Right ventricle myocardium superior (tissue), 1 donor: Measurements from ENCODE around the gene CLGN. TPM values are rescaled to one million over a fixed set of nuclear protein-coding genes. Genes with fewer than 3 reads are reported as not detected.
"Not testable (repeated sequence)": the region's sequence is repeated elsewhere in the genome, so short reads cannot be mapped to it uniquely, and the experiment has no call there.

Source experiments
- ATAC-seq: fragments of 200-7000 bp; cut with Tn5 transposase; one replicate; pipeline ENCODE4 v1.9.1; 2020; ENCODE audit warnings: mild to moderate bottlenecking; ENCODE audit not compliant: poor library complexity
- DNase-seq: peaks from one replicate; pipeline ENCODE4 v3.0.0-alpha.2; 2020
- intact Hi-C: fragments of 100-400 bp; cut with DNase I; formaldehyde crosslinking; loops from one replicate; pipeline ENCODE4 v1.11.2; 2022
- long read RNA-seq: library from polyadenylated mRNA; unstranded; transcript quantifications from one replicate; pipeline ENCODE4 v2.0.0, GENCODE V29; 2021
- total RNA-seq: library from RNA; stranded (reverse); fragmentation: NEBNext Ultra II Directional; extraction: Animal tissue kit (Norgen Biotek cat#: 25700); gene quantifications from one replicate; pipeline ENCODE4 v1.2.1, GENCODE V29; 2021
- donor health status: DM: no; HTN: yes; CAD: no; lungs with severe emphysema.

Gene CLGN, protein sequence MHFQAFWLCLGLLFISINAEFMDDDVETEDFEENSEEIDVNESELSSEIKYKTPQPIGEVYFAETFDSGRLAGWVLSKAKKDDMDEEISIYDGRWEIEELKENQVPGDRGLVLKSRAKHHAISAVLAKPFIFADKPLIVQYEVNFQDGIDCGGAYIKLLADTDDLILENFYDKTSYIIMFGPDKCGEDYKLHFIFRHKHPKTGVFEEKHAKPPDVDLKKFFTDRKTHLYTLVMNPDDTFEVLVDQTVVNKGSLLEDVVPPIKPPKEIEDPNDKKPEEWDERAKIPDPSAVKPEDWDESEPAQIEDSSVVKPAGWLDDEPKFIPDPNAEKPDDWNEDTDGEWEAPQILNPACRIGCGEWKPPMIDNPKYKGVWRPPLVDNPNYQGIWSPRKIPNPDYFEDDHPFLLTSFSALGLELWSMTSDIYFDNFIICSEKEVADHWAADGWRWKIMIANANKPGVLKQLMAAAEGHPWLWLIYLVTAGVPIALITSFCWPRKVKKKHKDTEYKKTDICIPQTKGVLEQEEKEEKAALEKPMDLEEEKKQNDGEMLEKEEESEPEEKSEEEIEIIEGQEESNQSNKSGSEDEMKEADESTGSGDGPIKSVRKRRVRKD
- total RNA-seq: 77.8 TPM
- long read RNA-seq, transcript CLGN-201 (15 exons, 3,043 nt): major isoform, 249 of 270 reads
- long read RNA-seq, partial matches to known transcripts: 6 of 270 reads
- long read RNA-seq, other reads (novel, unspliced or antisense): 12 of 270 reads

DNA sequence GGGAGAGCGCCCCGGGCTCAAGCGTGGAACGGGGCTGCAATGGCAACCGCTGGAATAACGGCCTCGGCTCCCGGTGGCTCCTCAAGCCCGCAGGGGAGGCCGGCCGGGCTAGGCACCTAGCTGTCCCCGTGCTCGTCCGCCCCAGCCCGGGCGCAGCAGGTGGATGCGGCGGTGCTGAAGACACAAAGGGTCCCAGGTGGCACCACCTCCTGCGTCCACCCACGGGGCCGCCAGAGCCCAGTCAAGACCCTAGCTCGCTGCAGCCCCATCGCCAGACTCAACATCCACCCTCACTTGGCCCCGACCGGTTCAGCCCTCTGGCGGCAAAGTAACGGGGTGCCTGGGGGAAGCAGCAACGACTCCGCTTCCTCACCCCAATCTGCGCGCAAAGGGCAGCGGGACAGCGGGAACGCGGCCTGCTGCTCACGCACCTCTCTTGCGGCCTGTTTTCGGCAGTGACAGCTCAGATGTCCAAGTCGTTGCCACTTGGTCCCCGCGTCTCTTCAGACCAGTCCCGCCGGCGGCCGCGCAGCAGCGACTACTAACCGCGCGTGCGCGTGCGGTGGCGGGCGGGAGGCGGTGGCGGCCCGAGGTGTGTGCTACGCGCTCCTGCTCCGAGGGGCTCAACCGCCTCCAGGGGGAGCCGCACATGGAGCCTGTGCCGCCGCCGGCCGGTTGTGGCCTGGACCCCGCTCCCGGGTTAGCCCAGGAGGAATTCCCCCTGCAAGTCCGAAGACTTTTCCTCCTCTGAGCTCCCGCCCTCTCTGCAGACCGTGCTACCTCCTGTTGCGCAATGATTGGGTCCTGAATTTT, at the start of gene CLGN:
CLGN (minus strand) TSS at position 543 of the 813 bp plus-strand sequence. CDS start 14,570 bp downstream, outside the sequence.
- DNase-seq: peak; percentile 86
- intact Hi-C loops: loop anchor here (10.0 kb wide), 1 partner anchor 97 kb away; the partner anchor contains the start of gene ELMOD2
- peak; percentile 97 for ATAC-seq

DNA sequence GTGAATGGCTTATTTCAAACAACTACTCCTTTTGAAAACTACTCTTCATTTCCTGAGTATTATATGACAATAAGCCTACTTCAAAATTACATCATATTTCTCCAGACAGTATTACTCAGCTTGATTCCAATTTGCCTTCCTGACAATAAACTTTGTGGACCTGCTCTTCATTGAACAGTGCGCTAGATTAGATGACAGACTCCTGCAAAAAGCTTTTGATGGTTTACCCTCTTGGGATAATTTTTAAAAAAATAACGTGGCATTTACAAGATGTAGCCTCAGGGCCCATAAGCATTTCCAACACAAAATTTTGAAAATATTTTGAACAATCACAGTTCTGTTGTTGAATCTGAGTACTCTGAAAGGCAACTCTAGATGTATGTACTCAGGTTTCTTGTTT, 44.7 kb upstream of the CLGN start:
- ATAC-seq (no peak), DNase-seq (no peak)
- intact Hi-C loops: no loop called here

DNA sequence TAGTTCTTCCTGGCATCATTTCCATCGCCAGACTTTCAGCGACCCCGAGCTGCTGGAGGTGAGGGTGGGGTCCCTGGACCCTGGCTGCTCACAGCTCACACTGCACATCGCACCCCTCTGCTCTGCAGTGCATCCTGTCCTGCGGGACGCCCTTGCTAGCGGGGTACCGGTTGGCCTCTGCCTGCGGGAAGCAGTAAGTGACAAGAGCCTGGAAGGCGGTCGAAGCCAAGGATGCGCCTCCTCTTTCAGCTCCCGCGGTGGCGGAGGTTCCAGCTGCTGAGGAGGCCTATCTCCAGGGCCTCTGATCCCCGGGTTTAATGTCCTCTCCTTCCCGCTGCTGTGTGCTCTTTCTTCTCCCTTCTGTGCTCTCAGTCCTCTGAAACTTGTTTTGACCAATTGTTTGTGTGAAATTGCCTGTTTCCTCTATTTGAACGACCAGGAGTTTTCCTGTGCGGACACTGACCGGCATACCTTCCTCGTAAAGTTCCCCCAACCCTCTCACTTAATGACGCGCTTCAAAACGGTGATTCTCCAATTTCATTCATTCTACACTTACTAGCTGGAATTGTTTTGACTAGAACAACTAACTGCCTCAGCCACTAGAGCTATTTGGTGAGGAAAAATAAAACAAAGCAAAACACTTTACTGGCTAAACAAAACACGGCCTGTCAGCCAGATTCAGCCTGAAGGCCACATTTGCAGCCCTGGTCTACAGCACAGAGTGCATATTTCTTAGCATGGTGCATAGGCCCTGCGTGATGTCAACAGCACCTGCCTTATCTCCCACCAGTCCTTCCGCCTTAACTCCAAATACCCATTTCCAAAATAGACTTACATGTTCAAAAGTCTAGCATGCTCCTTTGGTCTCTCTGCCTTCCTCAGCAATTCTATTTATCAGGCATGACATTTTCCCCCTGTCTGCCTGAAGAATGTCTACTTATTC, 42.6 kb upstream of the CLGN start:
- DNase-seq (no peak), ATAC-seq (peak; percentile 45)
- intact Hi-C loops: no loop called here

DNA sequence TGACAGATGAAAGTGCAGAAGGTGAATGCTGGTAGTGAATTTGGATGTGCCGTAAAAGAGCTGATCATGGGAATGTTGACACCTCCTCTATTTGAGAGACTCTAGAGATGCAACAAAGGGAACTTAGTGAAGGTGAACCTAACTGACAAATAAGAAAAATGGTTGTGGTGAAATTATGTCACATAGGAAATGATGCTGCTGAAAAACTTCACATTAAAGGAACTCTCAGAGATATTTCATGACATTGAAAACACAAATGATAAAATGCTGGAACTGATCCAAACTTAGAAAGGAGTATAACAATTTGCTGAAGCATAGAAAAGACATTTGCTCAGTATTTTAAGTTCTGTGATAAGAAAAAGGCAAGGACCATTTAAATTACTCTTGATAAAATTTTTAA, 38.7 kb upstream of the CLGN start:
- DNase-seq: no peak
- intact Hi-C loops: no loop called here
- ATAC-seq: no peak

DNA sequence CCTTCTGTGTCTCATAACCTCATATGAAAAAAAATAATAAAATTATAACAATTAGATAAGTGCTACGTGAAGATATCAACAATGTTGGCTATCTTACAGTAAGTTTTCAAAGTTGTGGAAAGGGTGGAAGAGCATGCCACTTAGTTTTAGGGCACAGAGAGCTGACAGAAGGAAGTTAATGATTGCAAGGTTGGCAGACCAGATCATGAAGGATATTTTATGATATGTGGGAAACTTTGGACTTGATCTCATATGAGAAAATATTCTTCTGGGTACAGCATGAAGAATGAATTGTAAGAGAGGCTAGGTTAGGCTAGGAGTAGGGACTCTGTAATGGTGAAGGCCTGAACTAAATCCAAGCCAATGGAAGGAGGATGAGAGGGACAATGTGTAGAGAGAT, 36.2 kb upstream of the CLGN start:
- intact Hi-C loops: no loop called here
- ATAC-seq (no peak), DNase-seq (no peak)

DNA sequence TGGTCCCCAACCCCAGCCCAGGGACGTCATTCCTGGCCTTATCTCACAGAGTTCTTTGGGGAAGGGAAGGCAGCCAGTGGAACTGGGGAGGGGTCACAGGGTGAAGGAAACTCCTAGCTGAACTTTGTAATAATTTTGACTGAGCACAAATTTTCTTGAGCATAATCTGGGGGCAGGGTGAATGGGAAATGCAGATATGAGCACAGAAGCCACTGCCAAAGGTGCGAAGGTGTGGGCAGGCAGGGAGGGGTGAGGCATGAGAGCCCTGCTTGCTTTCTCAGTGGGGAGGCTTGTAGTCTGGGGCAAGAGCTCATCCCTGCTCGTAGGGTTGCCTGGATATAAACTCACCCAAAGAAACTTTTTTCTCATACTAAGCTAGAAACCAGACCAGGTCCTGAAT, 35.7 kb upstream of the CLGN start:
- no peak for DNase-seq
- ATAC-seq: no peak
- intact Hi-C loops: no loop called here

DNA sequence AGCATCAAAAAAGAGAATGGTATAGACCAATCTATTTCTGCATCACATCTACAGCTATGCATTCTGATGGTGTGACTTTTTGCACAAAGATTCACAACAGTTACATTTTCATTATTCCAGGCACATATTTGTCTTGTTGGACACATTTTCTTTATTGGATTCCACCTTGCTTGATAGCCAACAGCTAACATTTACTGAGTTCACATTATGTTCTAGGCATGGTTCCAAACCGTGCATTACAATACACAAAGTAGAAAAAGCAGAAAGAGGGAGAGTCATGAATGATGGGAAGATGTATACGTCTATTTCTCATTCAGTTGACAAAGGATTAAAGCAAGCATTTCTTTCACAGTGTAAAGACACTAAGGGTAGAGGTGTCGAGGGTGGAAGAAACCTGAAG, 22.9 kb upstream of the CLGN start:
- intact Hi-C loops: no loop called here
- ATAC-seq (no peak), DNase-seq (no peak)

DNA sequence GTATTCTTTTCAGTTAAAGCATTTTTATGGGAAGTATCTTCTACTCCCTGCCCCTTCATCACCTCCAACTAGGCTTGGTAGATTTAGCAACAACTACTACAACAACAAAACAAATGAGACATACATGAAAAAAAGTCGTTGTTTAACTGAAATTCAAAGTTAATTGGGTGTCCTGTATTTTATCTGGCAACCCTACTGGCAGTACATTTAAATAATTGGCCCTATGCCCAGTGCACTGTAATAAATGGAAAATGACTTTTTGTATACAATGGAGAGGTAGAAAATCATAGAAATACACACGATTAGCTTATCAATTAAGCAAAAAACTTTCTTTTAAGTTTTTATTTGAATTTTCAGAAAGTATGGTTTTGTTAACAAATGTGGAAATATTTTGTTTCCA, 21.4 kb upstream of the CLGN start:
- no peak for ATAC-seq
- intact Hi-C loops: no loop called here
- DNase-seq: no peak

DNA sequence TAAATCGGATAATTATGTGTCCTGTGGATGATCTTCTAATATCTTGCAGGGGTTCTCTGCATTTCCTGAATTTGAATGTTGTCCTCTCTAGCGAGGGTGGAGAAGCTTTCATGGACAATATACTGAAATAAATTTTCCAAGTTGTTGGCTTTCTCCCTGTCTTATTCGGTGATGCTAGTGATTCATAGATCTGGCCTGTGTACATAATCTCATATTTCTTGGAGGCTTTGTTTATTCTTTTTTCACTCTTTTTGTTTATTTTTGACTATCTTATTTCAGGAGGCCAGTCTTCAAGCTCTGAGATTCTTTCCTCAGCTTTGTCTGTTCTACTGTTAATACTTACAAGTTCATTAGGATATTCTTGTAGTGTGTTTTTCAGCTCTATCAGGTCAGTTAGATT, 20.7 kb upstream of the CLGN start:
- intact Hi-C loops: no loop called here
- no peak for ATAC-seq
- no peak for DNase-seq

DNA sequence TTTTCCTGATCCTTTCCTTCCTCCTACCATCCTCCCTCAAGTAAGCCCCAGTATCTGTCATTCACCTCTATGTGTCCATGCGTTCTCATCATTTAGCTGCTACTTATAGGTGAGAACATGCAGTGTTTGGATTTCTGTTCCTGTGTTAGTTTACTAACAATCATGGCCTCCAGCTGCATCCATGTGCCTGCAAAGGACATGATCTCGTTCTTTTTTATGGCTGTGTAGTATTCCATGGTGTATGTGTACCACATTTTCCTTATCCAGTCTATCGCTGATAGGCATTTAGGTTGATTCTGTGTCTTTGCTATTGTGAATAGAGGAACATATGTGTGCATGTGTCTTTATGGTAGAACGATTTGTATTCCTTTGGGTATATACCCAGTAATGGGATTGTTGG, 16.9 kb upstream of the CLGN start:
- ATAC-seq, intact Hi-C loops: not testable (repeated sequence)

DNA sequence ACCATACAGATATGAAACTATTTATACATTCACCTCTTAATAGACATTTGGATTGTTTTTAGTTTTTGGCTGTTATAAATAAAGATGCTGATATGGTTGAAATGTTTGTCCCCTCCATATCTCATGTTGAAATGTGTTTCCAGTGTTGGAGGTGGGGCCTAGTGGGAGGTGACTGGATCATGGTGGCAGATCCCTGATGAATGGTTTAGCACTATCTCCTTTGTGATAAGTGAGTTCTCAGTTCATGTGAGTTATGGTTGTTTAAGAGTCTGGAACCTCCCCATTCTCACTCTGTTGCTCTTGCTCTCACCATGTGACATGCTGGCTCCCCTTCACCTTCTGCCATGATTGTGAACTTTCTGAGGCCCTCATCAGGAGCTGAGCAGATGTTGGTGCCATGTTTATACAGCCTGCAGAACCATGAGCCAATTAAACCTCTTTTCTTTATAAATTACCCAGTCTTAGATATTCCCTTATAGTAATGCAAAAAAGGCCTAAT, 12.2 kb upstream of the CLGN start:
- DNase-seq (no peak), ATAC-seq (no peak)
- intact Hi-C loops: no loop called here

More for the DNA sequence above, 16.9 kb upstream of the CLGN start:
- not testable (repeated sequence) for DNase-seq

DNA sequence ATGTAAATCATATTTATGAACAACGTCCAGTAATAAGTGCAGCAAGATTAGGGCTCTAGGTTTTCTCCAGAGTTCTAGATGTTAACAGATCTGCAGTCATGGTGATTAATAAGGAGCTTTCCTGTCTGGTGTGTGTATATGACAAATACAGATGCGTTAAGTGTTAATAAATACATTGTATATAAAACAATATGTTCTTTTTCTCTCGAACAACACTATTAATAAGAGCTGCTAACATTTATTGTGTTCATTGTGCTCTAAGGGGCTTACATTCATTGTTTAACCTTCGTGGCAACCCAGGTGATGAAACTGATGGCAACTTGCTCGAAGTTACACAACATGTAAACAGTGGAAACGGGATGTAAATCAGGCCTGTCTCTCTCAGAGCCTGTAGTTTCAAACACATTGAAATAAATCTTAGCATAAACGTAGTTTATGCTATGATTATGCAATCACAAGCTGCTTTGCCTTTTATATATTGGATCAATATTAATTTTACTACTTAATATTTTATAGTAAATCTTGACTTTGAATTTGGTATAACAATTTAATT, 547 bp upstream of the CLGN start:
- intact Hi-C loops: loop anchor here (10.0 kb wide), 1 partner anchor 97 kb away; the partner anchor contains the start of gene ELMOD2
- DNase-seq: no peak
- no peak for ATAC-seq

DNA sequence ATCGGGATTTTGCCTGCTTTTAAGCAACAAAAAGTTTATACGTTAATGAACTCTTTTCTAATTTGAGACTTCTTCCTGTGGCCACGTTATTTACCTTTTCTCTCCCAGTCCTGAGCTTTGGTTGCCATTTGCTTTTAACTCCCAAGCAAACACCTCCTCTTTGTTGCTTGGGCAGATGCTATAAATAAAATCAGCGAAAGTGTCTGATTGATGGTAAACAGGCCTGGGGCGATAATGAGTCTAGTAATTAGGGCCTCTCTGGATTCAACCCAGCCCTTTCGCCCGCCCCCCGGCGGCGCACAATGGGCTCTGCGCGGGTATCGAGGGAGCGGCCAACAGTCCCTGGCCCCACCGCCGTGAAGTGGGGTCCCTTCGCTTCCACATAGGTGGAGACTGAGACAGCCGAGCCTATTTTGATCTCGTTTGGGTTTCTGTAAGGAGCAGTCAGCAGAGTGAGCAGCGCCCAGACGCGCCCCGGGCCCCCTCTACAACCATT, 790 bp downstream of the CLGN start:
- DNase-seq: peak; percentile 59
- intact Hi-C loops: loop anchor here (10.0 kb wide), 1 partner anchor 98 kb away; the partner anchor contains the start of gene ELMOD2
- ATAC-seq: peak; percentile 90

DNA sequence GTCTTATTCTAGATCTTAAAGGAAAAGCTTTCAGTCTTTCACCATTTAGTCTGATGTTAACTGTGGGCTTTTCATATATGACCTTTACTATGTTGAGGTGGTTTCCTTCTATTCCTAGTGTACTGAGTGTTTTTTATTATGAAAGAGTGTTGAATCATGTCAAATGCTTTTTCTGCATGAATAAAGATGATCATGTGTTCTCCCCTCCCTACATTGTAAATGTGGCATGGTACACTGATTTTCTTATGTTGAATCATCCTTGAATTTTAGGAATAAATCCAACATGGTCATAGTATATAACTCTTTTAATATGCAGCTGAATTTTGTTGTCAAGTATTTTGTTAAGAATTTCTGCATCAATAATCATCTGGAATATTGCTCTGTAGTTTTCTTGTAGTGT, 4.3 kb downstream of the CLGN start:
- intact Hi-C loops: loop anchor here (10.0 kb wide), 1 partner anchor 102 kb away; the partner anchor contains the start of gene ELMOD2
- ATAC-seq (no peak), DNase-seq (no peak)

DNA sequence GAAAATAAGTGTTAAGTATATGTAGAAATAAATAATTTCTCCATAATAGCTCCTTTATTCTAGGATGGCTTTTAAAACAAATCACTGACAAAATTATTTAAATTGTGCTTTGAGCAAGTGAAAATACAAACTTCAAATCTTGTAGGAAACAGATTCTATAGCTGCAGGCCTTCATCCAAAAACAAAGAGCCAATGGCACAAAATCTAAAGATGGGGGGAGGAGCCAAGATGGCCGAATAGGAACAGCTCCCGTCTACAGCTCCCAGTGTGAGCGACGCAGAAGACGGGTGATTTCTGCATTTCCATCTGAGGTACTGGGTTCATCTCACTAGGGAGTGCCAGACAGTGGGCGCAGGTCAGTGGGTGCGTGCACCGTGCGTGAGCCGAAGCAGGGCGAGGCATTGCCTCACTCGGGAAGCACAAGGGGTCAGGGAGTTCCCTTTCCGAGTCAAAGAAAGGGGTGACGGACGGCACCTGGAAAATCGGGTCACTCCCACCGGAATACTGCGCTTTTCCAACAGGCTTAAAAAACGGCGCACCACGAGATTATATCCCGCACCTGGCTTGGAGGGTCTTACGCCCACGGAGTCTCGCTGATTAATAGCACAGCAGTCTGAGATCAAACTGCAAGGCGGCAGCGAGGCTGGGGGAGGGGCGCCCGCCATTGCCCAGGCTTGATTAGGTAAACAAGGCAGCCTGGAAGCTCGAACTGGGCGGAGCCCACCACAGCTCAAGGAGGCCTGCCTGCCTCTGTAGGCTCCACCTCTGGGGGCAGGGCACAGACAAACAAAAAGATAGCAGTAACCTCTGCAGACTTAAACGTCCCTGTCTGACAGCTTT, 14.1 kb downstream of the CLGN start:
- not testable (repeated sequence) for ATAC-seq

DNA sequence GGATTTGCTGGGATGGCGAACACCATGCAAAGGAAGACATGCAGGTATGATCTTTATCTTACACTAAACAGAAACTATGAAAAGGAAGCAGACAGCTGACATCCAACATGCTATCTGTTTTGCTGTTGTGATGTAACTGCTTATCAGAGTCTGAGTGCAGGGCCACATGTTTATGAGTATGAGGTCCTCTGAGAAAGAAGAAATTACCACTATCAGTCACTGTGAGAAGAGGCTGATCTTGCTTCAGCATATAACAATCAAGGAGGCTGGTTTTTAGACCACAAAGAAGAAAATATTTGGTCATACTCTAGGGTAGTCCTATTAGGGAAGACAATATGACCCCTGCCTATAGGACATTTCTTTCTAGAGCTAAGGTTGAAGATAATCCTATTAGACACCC, 18.5 kb downstream of the CLGN start:
- DNase-seq (no peak), ATAC-seq (no peak)
- intact Hi-C loops: no loop called here

More for the DNA sequence above, 14.1 kb downstream of the CLGN start:
- intact Hi-C loops: not testable (repeated sequence)
- DNase-seq: peak; percentile 9
